ENCODE results near the gene MAST3. TPM values are rescaled to one million over a fixed set of nuclear protein-coding genes. Genes with fewer than 3 reads are reported as not detected.

Gene MAST3
- polyA plus RNA-seq, 1 donor: 27.9 TPM

DNA sequence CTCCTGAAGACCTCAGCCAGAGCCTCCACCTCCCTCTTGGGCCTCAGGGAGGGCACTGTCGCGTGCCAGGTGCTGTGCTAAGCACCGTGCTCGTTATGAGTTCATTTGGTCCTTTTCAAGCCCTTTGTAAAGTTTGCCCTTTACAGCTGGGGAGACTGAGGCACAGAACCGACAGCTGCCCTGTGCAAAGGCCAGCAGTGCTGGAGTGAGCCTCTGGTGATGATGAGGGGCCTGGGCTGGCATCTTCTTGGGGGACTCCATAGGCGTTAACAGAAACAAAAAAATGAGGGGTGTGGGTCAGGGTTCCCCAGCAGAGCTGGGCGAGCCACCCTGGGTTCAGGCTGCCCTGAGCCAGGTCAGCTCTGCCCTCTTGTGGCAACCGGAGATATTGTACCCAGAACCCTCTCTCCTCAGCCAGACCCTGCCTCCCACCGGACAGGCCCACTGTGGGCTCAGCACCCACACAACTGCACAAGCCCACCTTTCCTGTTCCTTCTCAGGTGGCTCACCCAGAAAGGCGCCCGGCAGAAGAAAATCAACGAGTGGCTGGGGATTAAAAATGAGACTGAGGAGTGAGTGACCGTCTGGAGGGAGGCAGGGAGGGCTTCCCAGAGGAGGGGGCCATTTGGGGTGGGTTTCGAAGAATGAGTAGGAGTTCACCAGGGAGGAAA, 70.5 kb downstream of the MAST3 start:
- peaks cover 4% of the 10 kb centered on the region for H3K4me1 ChIP-seq (ENCODE audit: control insufficient read depth, insufficient read depth, low read length)
- WGBS (ENCODE audit: insufficient coverage, low lambda C conversion rate): no CpG with 5 or more reads among the region's 14 CpGs

GRCh38 chr19:18168673-18169381, 71.2 kb downstream of the MAST3 start:
- no peak for DNase-seq
- Histone ChIP-seq H3K36me3 (ENCODE audit: control insufficient read depth, insufficient read depth, low read length) (peaks cover 62% of the 10 kb centered on the region), H3K4me1 (ENCODE audit: control insufficient read depth, insufficient read depth, low read length) (peaks cover 8% of the 10 kb centered on the region), H3K9me3 (ENCODE audit: control insufficient read depth, low read depth, low read length) (peaks cover 5% of the 10 kb centered on the region), H3K27me3 (ENCODE audit: control insufficient read depth, insufficient read depth, low read length) (no peaks in the 10 kb centered on the region), H3K27ac (ENCODE audit: low read length) (no peak overlapping the region), H3K4me3 (ENCODE audit: low read length) (no peak overlapping the region)
- no CpG with 5 or more reads among the region's 66 CpGs for WGBS (ENCODE audit: insufficient coverage, low lambda C conversion rate)

More for the DNA sequence above, 70.5 kb downstream of the MAST3 start:
- Histone ChIP-seq H3K36me3 (ENCODE audit: control insufficient read depth, insufficient read depth, low read length) (peaks cover 68% of the 10 kb centered on the region), H3K9me3 (ENCODE audit: control insufficient read depth, low read depth, low read length) (peaks cover 5% of the 10 kb centered on the region), H3K4me3 (ENCODE audit: low read length) (no peak overlapping the region), H3K27me3 (ENCODE audit: control insufficient read depth, insufficient read depth, low read length) (no peaks in the 10 kb centered on the region), H3K27ac (ENCODE audit: low read length) (no peak overlapping the region)
- DNase-seq: no peak

DNA sequence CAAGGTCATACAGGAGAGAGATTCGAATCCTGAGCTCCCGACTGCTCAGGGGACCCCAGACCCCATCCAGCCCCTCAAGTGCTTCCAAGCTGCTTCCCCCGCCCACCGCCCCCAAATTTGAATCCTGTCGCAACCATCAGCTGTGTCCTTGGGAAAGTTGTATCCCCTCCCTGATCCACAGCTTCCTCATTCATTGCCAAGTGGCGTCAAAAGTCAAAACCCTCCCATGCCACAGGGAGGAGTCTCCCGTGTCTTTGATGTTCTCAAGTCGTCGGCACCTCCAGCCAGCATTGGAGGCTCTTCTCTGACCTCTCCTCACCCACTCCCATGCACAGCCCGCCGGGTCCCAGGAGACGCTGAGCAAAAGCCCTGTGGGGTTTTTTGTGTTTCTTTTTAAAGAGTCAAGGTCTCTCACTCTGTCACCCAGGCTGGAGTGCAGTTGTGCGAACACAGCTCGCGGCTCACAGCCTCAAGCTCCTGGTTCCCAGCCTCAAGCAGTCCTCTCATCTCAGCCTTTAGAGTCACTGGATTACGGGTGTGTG, 73.2 kb downstream of the MAST3 start:
- no peak for DNase-seq
- H3K4me1 ChIP-seq (ENCODE audit: control insufficient read depth, insufficient read depth, low read length): peaks cover 23% of the 10 kb centered on the region
- H3K4me3 ChIP-seq (ENCODE audit: low read length): no peak overlapping the region

DNA sequence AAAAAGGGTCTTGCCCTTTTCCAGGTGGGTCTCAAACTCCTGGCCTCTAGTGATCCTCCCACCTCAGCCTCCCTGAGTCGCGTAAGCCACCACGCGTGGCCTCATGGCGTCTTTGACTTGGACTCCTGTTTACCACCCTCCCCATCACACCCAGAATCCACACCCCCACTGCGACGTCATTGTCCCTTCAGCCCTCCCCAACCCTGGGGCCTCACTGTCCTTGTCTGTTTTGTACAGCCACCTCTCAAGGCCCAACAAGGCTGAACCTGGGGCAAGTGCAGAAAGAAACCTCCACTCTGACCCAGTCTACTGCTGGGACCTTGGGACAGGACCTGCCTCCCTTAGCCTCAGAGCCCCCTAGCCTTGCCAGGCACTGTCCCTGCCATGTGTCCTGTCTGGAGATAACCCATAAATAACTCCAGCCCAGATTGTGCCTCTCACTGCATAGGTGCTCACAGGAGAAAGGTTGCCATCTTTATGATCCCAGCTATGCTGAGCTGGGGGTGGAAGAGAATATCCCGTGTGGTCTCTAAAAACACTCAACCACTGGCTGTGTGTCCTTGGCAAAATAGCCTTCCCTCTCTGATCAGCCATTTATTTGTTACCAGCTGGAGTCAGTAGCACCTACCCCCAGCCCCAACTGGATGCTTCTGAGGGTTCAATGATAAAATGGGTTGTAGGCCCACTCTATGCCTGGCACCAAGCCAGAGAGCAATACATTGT, 74.2 kb downstream of the MAST3 start:
- Histone ChIP-seq H3K36me3 (ENCODE audit: control insufficient read depth, insufficient read depth, low read length) (peaks cover 54% of the 10 kb centered on the region), H3K27ac (ENCODE audit: low read length) (peak overlapping the region; percentile 0), H3K27me3 (ENCODE audit: control insufficient read depth, insufficient read depth, low read length) (peaks cover 4% of the 10 kb centered on the region), H3K4me1 (ENCODE audit: control insufficient read depth, insufficient read depth, low read length) (peaks cover 23% of the 10 kb centered on the region), H3K4me3 (ENCODE audit: low read length) (no peak overlapping the region), H3K9me3 (ENCODE audit: control insufficient read depth, low read depth, low read length) (peaks cover 5% of the 10 kb centered on the region)
- no CpG with 5 or more reads among the region's 8 CpGs for WGBS (ENCODE audit: insufficient coverage, low lambda C conversion rate)
- no peak for DNase-seq

More for the DNA sequence above, 73.2 kb downstream of the MAST3 start:
- peaks cover 57% of the 10 kb centered on the region for H3K36me3 ChIP-seq (ENCODE audit: control insufficient read depth, insufficient read depth, low read length)
- peaks cover 5% of the 10 kb centered on the region for H3K9me3 ChIP-seq (ENCODE audit: control insufficient read depth, low read depth, low read length)
- peak overlapping the region; percentile 13 for H3K27ac ChIP-seq (ENCODE audit: low read length)
- WGBS (ENCODE audit: insufficient coverage, low lambda C conversion rate): no CpG with 5 or more reads among the region's 16 CpGs
- H3K27me3 ChIP-seq (ENCODE audit: control insufficient read depth, insufficient read depth, low read length): peaks cover 4% of the 10 kb centered on the region

- H3K27ac ChIP-seq (ENCODE audit: low read length): peak overlapping the region; percentile 79
- DNase-seq: no peak
- H3K4me3 ChIP-seq (ENCODE audit: low read length): no peak overlapping the region
- H3K9me3 ChIP-seq (ENCODE audit: control insufficient read depth, low read depth, low read length): peaks cover 5% of the 10 kb centered on the region
- H3K4me1 ChIP-seq (ENCODE audit: control insufficient read depth, insufficient read depth, low read length): peaks cover 23% of the 10 kb centered on the region
- peaks cover 54% of the 10 kb centered on the region for H3K36me3 ChIP-seq (ENCODE audit: control insufficient read depth, insufficient read depth, low read length)
- peaks cover 4% of the 10 kb centered on the region for H3K27me3 ChIP-seq (ENCODE audit: control insufficient read depth, insufficient read depth, low read length)
- no CpG with 5 or more reads among the region's 7 CpGs for WGBS (ENCODE audit: insufficient coverage, low lambda C conversion rate)
These were observed 74.9 kb downstream of the MAST3 start for GRCh38 chr19:18172331-18173053.

- H3K9me3 ChIP-seq (ENCODE audit: control insufficient read depth, low read depth, low read length): peaks cover 5% of the 10 kb centered on the region
- peaks cover 4% of the 10 kb centered on the region for H3K27me3 ChIP-seq (ENCODE audit: control insufficient read depth, insufficient read depth, low read length)
- no peak for DNase-seq
- H3K36me3 ChIP-seq (ENCODE audit: control insufficient read depth, insufficient read depth, low read length): peaks cover 54% of the 10 kb centered on the region
- WGBS (ENCODE audit: insufficient coverage, low lambda C conversion rate): no CpG with 5 or more reads among the region's 18 CpGs
- peak overlapping the region; percentile 79 for H3K27ac ChIP-seq (ENCODE audit: low read length)
- peak overlapping the region; percentile 73 for H3K4me3 ChIP-seq (ENCODE audit: low read length)
- peaks cover 23% of the 10 kb centered on the region for H3K4me1 ChIP-seq (ENCODE audit: control insufficient read depth, insufficient read depth, low read length)
These were observed 75.5 kb downstream of the MAST3 start for GRCh38 chr19:18173054-18173571.

DNA sequence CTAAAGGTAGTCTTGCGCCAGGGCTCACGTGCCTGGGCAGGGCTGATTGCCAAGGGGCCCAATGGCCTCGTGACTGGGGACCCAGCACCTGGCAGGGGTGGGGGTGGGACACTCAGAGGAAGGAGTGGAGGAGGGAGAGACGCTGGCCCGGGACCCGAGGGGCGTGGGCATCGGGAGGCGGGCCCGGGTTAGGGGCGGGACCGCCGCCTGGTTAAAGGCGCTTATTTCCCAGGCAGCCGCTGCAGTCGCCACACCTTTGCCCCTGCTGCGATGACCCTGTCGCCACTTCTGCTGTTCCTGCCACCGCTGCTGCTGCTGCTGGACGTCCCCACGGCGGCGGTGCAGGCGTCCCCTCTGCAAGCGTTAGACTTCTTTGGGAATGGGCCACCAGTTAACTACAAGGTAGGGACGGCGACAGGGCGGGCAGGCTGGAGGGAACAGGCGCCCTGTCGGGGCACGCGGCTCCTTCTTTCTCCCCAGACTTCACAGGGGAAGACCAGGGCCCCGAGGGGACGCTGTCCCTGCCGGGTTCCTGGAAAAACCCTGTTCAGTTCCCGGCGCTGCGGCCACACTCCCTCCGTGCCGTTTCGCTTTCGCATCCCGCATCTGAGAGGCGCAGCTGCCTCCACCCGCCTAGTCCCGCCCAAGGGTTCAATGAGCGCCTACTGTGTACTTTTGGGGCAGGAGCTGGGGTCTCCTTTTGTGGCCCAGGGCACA, 76.2 kb downstream of the MAST3 start, which contains the start of gene IFI30:
IFI30 (plus strand) TSS at position 242 of the 717 bp plus-strand sequence; CDS start at position 271, 29 bp downstream.
- WGBS (ENCODE audit: insufficient coverage, low lambda C conversion rate): no CpG with 5 or more reads among the region's 47 CpGs
- Histone ChIP-seq H3K27me3 (ENCODE audit: control insufficient read depth, insufficient read depth, low read length) (peaks cover 4% of the 10 kb centered on the region), H3K4me3 (ENCODE audit: low read length) (peak within 1 kb of the TSS; percentile 73), H3K9me3 (ENCODE audit: control insufficient read depth, low read depth, low read length) (peaks cover 2% of the 10 kb centered on the region), H3K27ac (ENCODE audit: low read length) (peak within 1 kb of the TSS; percentile 79), H3K36me3 (ENCODE audit: control insufficient read depth, insufficient read depth, low read length) (peaks cover 52% of the 10 kb centered on the region), H3K4me1 (ENCODE audit: control insufficient read depth, insufficient read depth, low read length) (peaks cover 23% of the 10 kb centered on the region)
- peak; percentile 96 to 98 for DNase-seq

DNA sequence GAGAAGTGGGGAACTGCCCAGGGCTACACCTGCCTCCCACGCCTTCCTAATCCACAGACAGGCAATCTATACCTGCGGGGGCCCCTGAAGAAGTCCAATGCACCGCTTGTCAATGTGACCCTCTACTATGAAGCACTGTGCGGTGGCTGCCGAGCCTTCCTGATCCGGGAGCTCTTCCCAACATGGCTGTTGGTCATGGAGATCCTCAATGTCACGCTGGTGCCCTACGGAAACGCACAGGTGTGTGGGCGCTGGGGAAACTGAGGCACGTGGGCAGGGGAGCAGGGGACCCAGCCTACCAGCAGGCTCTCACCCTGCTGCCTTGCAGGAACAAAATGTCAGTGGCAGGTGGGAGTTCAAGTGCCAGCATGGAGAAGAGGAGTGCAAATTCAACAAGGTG, 77.4 kb downstream of the MAST3 start:
- H3K4me1 ChIP-seq (ENCODE audit: control insufficient read depth, insufficient read depth, low read length): peaks cover 23% of the 10 kb centered on the region
- DNase-seq: no peak
- peak overlapping the region; percentile 73 for H3K4me3 ChIP-seq (ENCODE audit: low read length)
- H3K9me3 ChIP-seq (ENCODE audit: control insufficient read depth, low read depth, low read length): no peaks in the 10 kb centered on the region
- peak overlapping the region; percentile 79 for H3K27ac ChIP-seq (ENCODE audit: low read length)
- peaks cover 43% of the 10 kb centered on the region for H3K36me3 ChIP-seq (ENCODE audit: control insufficient read depth, insufficient read depth, low read length)
- peaks cover 4% of the 10 kb centered on the region for H3K27me3 ChIP-seq (ENCODE audit: control insufficient read depth, insufficient read depth, low read length)
- WGBS (ENCODE audit: insufficient coverage, low lambda C conversion rate): no CpG with 5 or more reads among the region's 11 CpGs
